Measurements from ENCODE around the gene PSME2. TPM values are rescaled to one million over a fixed set of nuclear protein-coding genes. Genes with fewer than 3 reads are reported as not detected.

Gene PSME2
- total and polyA plus RNA-seq, 2 donors (not counting 1 experiment from before 2014, with no cell fraction given): 132 to 148 TPM

- no peak for DNase-seq (ENCODE audit: low read depth in 2 of 2)
- TF ChIP-seq, protein P1, sequence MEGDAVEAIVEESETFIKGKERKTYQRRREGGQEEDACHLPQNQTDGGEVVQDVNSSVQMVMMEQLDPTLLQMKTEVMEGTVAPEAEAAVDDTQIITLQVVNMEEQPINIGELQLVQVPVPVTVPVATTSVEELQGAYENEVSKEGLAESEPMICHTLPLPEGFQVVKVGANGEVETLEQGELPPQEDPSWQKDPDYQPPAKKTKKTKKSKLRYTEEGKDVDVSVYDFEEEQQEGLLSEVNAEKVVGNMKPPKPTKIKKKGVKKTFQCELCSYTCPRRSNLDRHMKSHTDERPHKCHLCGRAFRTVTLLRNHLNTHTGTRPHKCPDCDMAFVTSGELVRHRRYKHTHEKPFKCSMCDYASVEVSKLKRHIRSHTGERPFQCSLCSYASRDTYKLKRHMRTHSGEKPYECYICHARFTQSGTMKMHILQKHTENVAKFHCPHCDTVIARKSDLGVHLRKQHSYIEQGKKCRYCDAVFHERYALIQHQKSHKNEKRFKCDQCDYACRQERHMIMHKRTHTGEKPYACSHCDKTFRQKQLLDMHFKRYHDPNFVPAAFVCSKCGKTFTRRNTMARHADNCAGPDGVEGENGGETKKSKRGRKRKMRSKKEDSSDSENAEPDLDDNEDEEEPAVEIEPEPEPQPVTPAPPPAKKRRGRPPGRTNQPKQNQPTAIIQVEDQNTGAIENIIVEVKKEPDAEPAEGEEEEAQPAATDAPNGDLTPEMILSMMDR (conservative IDR thresholded peaks at IDR 0.05 in 1 of 2, IDR thresholded peaks at IDR 0.05 in 1 of 2; ENCODE audit: low read depth in 1 of 2, low read length in 2 of 2): no peak
- no peak for TF ChIP-seq EZH2 (IDR thresholded peaks at IDR 0.05; ENCODE audit: low read length, missing control alignments)
- H4K20me1 ChIP-seq (ENCODE audit: control insufficient read depth, extremely low read depth, insufficient read depth, low read length): no peaks in the 10 kb centered on the region
- no peak overlapping the region for H2AFZ ChIP-seq (ENCODE audit: low read length)
- H3K36me3 ChIP-seq (ENCODE audit: control insufficient read depth, insufficient read depth, low read length): peaks cover 3% of the 10 kb centered on the region
- peaks cover 6% of the 10 kb centered on the region for H3K4me1 ChIP-seq (ENCODE audit: control insufficient read depth, extremely low read depth, insufficient read depth, low read length)
- H3K9ac ChIP-seq (ENCODE audit: insufficient read depth, low read length): no peak overlapping the region
- H3K4me2 ChIP-seq (ENCODE audit: extremely low read depth, insufficient read depth, low read length): no peak overlapping the region
- H3K79me2 ChIP-seq (ENCODE audit: control insufficient read depth, insufficient read depth, low read length): peaks cover 10% of the 10 kb centered on the region
- no peaks in the 10 kb centered on the region for H3K9me3 ChIP-seq (ENCODE audit: control insufficient read depth, insufficient read depth, low read depth, low read length)
- no peak overlapping the region for H3K27ac ChIP-seq (ENCODE audit: insufficient read depth, low read length)
- H3K4me3 ChIP-seq (replicated peaks in 1 of 4; ENCODE audit: control extremely low read depth in 1 of 4, insufficient read depth in 1 of 4, low read depth in 3 of 4, low read length in 4 of 4): no peak overlapping the region
- no peaks in the 10 kb centered on the region for H3K27me3 ChIP-seq (ENCODE audit: control insufficient read depth, insufficient read depth, low read length)
Measured at GRCh38 chr14:24132976-24133375, 13.4 kb downstream of the PSME2 start.

DNA sequence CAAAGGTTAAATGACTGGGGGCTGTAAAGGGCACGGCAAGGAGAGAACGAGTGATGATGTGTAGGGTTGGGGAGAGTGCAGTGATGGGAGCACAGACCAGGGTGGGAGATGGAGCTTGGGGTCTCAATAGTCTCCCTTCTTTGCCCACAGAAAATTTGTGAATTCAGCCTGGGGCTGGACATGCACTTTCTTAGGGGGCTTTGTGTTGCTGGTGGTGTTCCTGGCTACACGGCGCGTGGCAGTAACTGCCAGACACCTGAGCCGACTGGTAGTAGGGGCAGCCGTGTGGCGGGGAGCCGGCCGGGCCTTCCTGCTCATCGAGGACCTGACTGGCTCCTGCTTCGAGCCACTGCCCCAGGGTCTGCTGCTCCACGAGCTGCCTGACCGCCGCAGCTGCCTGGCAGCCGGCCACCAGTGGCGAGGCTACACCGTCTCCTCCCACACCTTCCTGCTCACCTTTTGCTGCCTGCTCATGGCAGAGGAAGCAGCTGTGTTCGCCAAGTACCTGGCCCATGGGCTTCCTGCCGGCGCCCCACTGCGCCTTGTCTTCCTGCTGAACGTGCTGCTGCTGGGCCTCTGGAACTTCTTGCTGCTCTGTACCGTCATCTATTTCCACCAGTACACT is 14.2 kb downstream of the PSME2 start:
- H3K4me1 ChIP-seq (ENCODE audit: control insufficient read depth, extremely low read depth, insufficient read depth, low read length): peaks cover 4% of the 10 kb centered on the region
- H3K9ac ChIP-seq (ENCODE audit: insufficient read depth, low read length): no peak overlapping the region
- H3K27ac ChIP-seq (ENCODE audit: insufficient read depth, low read length): no peak overlapping the region
- H3K36me3 ChIP-seq (ENCODE audit: control insufficient read depth, insufficient read depth, low read length): no peaks in the 10 kb centered on the region
- no peak overlapping the region for H3K4me3 ChIP-seq (replicated peaks in 1 of 4; ENCODE audit: control extremely low read depth in 1 of 4, insufficient read depth in 1 of 4, low read depth in 3 of 4, low read length in 4 of 4)
- no peaks in the 10 kb centered on the region for H4K20me1 ChIP-seq (ENCODE audit: control insufficient read depth, extremely low read depth, insufficient read depth, low read length)
- H3K9me3 ChIP-seq (ENCODE audit: control insufficient read depth, insufficient read depth, low read depth, low read length): no peaks in the 10 kb centered on the region
- H3K27me3 ChIP-seq (ENCODE audit: control insufficient read depth, insufficient read depth, low read length): no peaks in the 10 kb centered on the region
- TF ChIP-seq EZH2 (IDR thresholded peaks at IDR 0.05; ENCODE audit: low read length, missing control alignments): no peak
- TF ChIP-seq, protein P1 (conservative IDR thresholded peaks at IDR 0.05 in 1 of 2, IDR thresholded peaks at IDR 0.05 in 1 of 2; ENCODE audit: low read depth in 1 of 2, low read length in 2 of 2): no peak
- H3K79me2 ChIP-seq (ENCODE audit: control insufficient read depth, insufficient read depth, low read length): peaks cover 8% of the 10 kb centered on the region
- H2AFZ ChIP-seq (ENCODE audit: low read length): no peak overlapping the region
- DNase-seq (ENCODE audit: low read depth in 2 of 2): no peak
- no peak overlapping the region for H3K4me2 ChIP-seq (ENCODE audit: extremely low read depth, insufficient read depth, low read length)

- Histone ChIP-seq H3K9me3 (ENCODE audit: control insufficient read depth, insufficient read depth, low read depth, low read length) (no peaks in the 10 kb centered on the region), H2AFZ (ENCODE audit: low read length) (no peak overlapping the region), H3K4me3 (replicated peaks in 1 of 4; ENCODE audit: control extremely low read depth in 1 of 4, insufficient read depth in 1 of 4, low read depth in 3 of 4, low read length in 4 of 4) (no peak overlapping the region), H3K4me1 (ENCODE audit: control insufficient read depth, extremely low read depth, insufficient read depth, low read length) (no peaks in the 10 kb centered on the region), H3K36me3 (ENCODE audit: control insufficient read depth, insufficient read depth, low read length) (no peaks in the 10 kb centered on the region), H3K27ac (ENCODE audit: insufficient read depth, low read length) (no peak overlapping the region), H3K27me3 (ENCODE audit: control insufficient read depth, insufficient read depth, low read length) (no peaks in the 10 kb centered on the region), H3K9ac (ENCODE audit: insufficient read depth, low read length) (no peak overlapping the region), H3K79me2 (ENCODE audit: control insufficient read depth, insufficient read depth, low read length) (peaks cover 4% of the 10 kb centered on the region), H4K20me1 (ENCODE audit: control insufficient read depth, extremely low read depth, insufficient read depth, low read length) (no peaks in the 10 kb centered on the region), H3K4me2 (ENCODE audit: extremely low read depth, insufficient read depth, low read length) (no peak overlapping the region)
- TF ChIP-seq, protein P1 (conservative IDR thresholded peaks at IDR 0.05 in 1 of 2, IDR thresholded peaks at IDR 0.05 in 1 of 2; ENCODE audit: low read depth in 1 of 2, low read length in 2 of 2): no peak
- TF ChIP-seq EZH2 (IDR thresholded peaks at IDR 0.05; ENCODE audit: low read length, missing control alignments): no peak
- DNase-seq (ENCODE audit: low read depth in 2 of 2): no peak
Measured at GRCh38 chr14:24131549-24131966, 14.9 kb downstream of the PSME2 start.

All from fibroblast of lung (primary cell).